Measurements from ENCODE around the gene KIF4A.

GRCh38 chrX:70453024-70453618 lies 163.2 kb downstream of the KIF4A start:
- TF ChIP-seq CTCF (IDR thresholded peaks at IDR 0.05) (no peak), POLR2AphosphoS5 (IDR thresholded peaks at IDR 0.05) (no peak), POLR2A (IDR thresholded peaks at IDR 0.05) (no peak), EP300 (IDR thresholded peaks at IDR 0.05; ENCODE audit: low read depth) (no peak)
